GM18505 (cell line): ENCODE data around the gene HEXD.
A peak's percentile ranks its signal among the peaks of the same experiment; 100 is the strongest.

Experiments
- ATAC-seq: cut with Tn5 transposase; IDR thresholded peaks from one replicate; pipeline ENCODE4 v1.9.1; 2021; ENCODE audit not compliant: unreplicated experiment
- POLR2A ChIP-seq: IDR thresholded peaks from 4 replicates; pipeline ENCODE4 v1.6.1; 2011; ENCODE audit warnings: borderline replicate concordance; ENCODE audit not compliant: insufficient read depth, insufficient read length; ENCODE audit errors: extremely low read depth

Gene HEXD

DNA sequence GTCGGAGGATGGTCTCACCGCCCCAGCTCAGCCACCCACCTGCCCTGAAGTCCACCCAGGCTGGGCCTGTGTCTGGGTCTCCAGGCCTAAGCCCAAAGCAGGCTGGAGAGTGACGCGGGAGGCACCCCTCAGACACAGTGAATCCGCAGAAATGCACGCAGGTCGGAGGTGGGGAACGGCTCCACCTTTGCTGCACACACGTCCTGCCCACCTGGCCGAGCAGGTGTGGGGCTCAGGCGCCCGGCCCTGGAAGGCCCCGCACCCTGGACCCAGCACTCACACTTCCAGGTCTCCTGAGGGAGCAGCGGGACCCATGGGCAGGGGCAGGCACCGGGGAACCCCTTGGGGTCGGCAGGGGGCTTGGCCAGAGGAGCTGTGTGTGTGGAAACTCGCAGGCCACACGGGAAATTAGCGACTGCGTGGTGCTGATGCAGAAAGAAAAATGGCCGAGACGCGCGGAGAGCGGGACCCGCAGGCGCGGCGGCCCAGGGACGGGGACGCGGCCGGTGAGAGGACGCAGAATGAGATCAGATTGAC is 21.8 kb downstream of the HEXD start:
- no peak for TF ChIP-seq POLR2A
- no peak for ATAC-seq

DNA sequence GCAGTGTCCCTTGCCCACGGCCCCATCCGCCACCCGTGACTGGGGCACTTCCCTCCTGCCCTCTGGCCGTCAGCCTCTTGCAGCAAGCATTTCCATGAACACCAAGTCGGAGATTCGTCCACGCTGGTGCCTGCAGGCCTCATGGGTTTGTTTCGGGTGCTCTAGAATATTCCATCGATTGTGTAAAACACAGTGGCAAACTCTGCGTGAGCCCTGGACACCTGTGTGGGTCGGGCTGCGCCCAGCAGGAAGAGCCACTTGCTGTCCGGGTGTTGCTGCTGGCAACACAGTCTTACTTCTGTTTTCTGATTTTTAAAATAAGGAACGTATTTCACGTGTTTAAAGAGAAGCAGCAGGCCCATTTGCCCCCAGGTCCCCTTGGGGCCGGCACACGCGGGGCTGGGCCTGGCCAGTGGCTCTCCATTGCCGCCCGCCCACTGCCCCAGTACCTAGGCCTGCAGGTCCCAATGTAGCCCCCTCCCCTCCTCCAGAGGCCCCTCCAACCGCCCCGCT is 22.4 kb downstream of the HEXD start:
- ATAC-seq, result no peak
- TF ChIP-seq POLR2A, result peak; percentile 57

DNA sequence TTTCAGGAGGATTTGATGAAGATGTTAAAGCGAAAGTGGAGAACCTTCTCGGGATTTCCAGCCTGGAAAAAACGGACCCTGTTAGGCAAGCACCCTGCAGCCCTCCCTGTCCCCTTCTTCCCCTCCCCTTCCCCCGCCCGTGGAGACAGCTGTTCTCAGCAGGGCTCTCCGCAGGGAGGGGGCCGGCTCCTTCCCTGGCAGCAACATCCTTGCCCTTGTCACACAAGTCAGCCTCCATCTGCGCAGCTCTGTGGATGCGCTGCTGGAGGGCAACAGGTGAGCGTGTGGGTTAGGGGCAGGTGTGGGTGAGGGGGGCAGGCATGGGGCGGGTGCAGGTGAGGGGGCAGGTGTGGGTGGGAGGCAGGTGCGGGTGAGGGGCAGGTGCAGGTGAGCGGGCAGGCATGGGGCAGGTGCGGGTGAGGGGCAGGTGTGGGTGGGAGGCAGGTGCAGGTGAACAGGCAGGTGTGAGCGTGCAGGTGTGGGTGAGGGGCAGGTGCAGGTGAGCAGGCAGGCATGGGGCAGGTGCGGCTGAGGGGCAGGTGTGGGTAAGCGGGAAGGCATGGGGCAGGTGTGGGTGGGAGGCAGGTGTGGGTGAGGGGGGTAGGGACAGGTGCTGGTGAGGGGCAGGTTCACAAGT is 23.0 kb downstream of the HEXD start:
- TF ChIP-seq POLR2A, result no peak
- no peak for ATAC-seq

GRCh38 chr17:82441691-82442487 is 23.7 kb downstream of the HEXD start:
- no peak for ATAC-seq
- peak; percentile 54 for TF ChIP-seq POLR2A

DNA sequence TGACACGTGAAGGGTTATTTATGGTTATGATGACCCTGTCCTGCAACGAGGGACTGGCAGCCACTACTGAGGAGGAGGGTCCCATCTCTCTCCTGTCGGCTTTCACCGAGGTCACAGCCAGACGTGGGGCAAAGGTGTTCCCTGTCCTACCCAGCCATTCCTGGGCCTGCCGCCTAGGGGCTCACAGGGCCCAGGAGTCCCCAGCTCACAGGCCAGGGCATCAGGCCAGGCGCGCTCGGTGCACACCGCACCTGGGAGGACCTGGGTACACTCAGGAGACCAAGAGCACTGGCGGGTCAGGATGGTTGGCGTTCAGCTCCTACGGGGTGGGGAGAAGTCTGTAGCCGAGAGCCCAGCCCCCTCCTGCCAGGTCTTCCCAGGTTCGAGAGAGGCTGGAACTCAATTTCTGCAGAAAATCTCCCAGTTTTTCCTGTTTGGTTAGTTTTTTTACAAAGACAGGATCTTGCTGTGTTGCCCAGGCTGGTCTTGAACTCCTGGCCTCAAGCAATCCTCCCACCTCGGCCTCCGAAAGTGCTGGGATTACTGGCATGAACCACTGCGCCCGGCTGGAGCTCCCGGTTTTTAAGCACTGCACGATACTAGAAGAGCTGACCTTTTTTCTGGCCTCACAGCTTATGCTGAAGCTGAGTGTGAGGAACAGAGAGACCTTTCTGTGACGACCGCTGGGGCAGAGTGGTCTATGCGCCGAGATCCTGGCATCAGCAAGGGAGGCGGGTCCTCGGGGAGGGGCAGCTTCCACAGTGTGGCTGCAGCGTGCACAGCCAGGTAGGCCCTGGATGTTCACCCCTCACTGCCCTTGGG is 24.7 kb downstream of the HEXD start:
- no peak for TF ChIP-seq POLR2A
- ATAC-seq, result no peak

DNA sequence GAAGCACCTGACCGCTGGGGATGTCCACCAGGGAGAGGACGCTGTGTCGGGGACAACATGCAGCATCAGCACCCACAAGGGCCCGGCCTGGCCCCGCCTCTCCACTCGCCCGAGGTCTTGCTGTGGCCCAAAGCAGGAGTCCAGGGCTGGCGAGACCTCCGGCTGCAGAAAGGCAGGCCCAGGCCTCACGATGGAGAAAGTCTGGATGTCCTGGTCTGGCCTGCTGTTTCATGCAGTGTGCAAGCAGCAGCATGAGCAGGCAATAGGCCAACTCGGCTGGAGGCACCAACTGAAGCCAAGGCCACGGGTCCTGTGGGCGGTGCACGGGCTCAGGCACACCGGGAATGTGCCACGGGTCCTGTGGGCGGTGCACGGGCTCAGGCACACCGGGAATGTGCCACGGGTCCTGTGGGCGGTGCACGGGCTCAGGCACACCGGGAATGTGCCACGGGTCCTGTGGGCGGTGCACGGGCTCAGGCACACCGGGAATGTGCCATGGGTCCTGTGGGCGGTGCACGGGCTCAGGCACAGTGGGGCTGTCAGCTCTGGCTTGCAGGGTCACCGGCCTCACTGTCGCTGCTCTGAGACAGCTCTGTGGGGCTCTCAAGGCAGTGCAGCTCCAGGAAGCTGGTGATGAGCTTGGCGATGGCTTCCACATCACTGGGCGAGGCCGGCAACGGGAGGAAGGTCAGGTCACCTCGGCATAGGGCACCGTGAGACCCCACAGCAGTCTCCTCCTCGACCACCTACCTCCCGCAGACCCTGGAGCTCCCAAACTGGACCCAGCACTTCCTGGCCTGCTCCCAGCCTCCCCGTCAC is 25.5 kb downstream of the HEXD start:
- TF ChIP-seq POLR2A, result peak; percentile 10
- ATAC-seq, result no peak

- no peak for ATAC-seq
- peak; percentile 2 for TF ChIP-seq POLR2A
These were observed 26.2 kb downstream of the HEXD start for GRCh38 chr17:82444284-82444893.

DNA sequence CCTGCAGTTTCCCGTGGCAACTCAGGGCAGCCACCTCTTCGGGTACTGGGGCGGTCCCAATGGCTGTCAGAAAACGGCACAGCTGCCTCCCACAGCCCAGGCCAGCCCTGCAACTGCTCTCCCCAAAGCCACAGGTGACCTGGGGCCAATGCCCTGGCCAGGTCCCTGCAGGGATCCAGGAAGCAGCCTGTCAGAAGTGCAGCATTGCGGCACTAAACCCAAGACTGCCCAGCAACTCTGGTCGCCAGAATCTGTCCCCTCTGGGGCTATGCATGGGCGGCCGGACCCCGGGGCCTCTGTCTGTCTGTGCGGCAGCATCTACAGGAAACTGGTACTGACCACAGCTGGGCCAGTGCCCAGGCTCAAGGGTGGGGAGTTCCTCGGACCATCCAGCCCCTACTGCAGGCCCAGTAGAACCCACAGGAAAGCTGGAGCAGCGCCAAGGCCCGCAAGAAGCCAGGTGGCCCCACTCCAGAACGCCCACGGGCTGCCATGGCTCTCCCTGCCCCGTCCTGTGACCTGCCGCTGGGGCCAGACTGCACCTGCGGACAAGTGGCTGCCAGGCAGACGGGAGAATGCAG is 26.9 kb downstream of the HEXD start:
- ATAC-seq, result no peak
- TF ChIP-seq POLR2A, result no peak

- TF ChIP-seq POLR2A, result no peak
- no peak for ATAC-seq
These were observed 27.4 kb downstream of the HEXD start for GRCh38 chr17:82445542-82445941.

GRCh38 chr17:82446124-82446523 is 28.0 kb downstream of the HEXD start:
- no peak for ATAC-seq
- no peak for TF ChIP-seq POLR2A

GRCh38 chr17:82446649-82447048 is 28.5 kb downstream of the HEXD start:
- peak; percentile 0 for TF ChIP-seq POLR2A
- ATAC-seq, result no peak

DNA sequence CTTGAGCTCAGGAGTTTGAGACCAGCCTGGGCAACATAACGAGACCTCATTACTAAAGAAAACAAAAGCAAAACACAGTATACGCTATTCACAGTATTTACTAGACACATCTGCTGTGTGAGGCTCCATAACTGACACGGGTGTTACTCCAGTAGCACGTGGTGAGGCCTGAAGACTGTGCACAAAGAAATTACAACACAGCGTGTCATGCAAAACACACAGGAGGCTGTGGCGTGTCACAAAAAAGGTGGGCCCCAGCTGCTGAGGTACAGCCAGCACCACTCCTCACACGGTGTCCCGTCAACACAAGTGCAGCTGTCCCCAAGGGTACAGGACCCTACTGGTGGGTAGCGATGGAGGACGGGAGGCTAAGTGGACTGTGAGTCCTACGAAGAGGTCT is 29.7 kb downstream of the HEXD start:
- no peak for TF ChIP-seq POLR2A
- no peak for ATAC-seq

- TF ChIP-seq POLR2A, result peak; percentile 89
- peak; percentile 44 for ATAC-seq
These were observed 31.2 kb downstream of the HEXD start for GRCh38 chr17:82449131-82449882.
